NCI-H345 (cell line): ENCODE measurements around the gene ORC2.
A peak's percentile ranks its signal among the peaks of the same experiment; 100 is the strongest.
"Not testable (repeated sequence)": the region's sequence is repeated elsewhere in the genome, so short reads cannot be mapped to it uniquely, and the experiment has no call there.

Experiments used
- DNase-seq: peaks from one replicate; lab custom pipeline; 2025; lab: John Stamatoyannopoulos, UW

The ORC2 gene

GRCh38 chr2:200963124-200963917, at the start of gene ORC2:
Gene ORC2, minus strand, starts transcription at chr2:200963660. Its CDS starts 5,537 bp downstream, at chr2:200958123.
- peak; percentile 97 for DNase-seq

- DNase-seq, result no peak
Measured at GRCh38 chr2:201008296-201008829, 44.9 kb upstream of the ORC2 start.

GRCh38 chr2:201007584-201007998, 44.1 kb upstream of the ORC2 start:
- no peak for DNase-seq

GRCh38 chr2:201006704-201007103, 43.2 kb upstream of the ORC2 start:
- no peak for DNase-seq

GRCh38 chr2:201004370-201004769, 40.9 kb upstream of the ORC2 start:
- no peak for DNase-seq

GRCh38 chr2:200993097-200993496, 29.6 kb upstream of the ORC2 start:
- no peak for DNase-seq

- no peak for DNase-seq
Measured at GRCh38 chr2:200987137-200987536, 23.7 kb upstream of the ORC2 start.

GRCh38 chr2:200985799-200986198, 22.3 kb upstream of the ORC2 start:
- DNase-seq, result no peak

- no peak for DNase-seq
Measured at GRCh38 chr2:200976710-200977109, 13.2 kb upstream of the ORC2 start.

GRCh38 chr2:200975672-200976071, 12.2 kb upstream of the ORC2 start:
- no peak for DNase-seq

- not testable (repeated sequence) for DNase-seq
Measured at GRCh38 chr2:200970057-200970456, 6.6 kb upstream of the ORC2 start.

GRCh38 chr2:200968735-200969134, 5.3 kb upstream of the ORC2 start:
- DNase-seq, result no peak

GRCh38 chr2:200968162-200968561, 4.7 kb upstream of the ORC2 start:
- no peak for DNase-seq

- DNase-seq, result no peak
Measured at GRCh38 chr2:200966770-200967169, 3.3 kb upstream of the ORC2 start.

GRCh38 chr2:200964498-200964897, 1.0 kb upstream of the ORC2 start:
- no peak for DNase-seq

- DNase-seq, result not testable (repeated sequence)
Measured at GRCh38 chr2:200963918-200964252, 425 bp upstream of the ORC2 start.

GRCh38 chr2:200962811-200963123, 693 bp downstream of the ORC2 start:
- DNase-seq, result no peak

- no peak for DNase-seq
Measured at GRCh38 chr2:200961674-200962073, 1.8 kb downstream of the ORC2 start.

GRCh38 chr2:200950378-200950777, 13.1 kb downstream of the ORC2 start:
- DNase-seq, result no peak

GRCh38 chr2:200945395-200945729, 18.1 kb downstream of the ORC2 start:
- DNase-seq, result no peak

- DNase-seq, result no peak
Measured at GRCh38 chr2:200944467-200945394, 18.7 kb downstream of the ORC2 start.

- DNase-seq, result no peak
Measured at GRCh38 chr2:200943527-200944105, 19.8 kb downstream of the ORC2 start.

GRCh38 chr2:200939832-200940231, 23.6 kb downstream of the ORC2 start:
- no peak for DNase-seq
